Measurements from ENCODE around the gene RBPMS2.
A peak's percentile ranks its signal among the peaks of the same experiment; 100 is the strongest.

Gene RBPMS2

DNA sequence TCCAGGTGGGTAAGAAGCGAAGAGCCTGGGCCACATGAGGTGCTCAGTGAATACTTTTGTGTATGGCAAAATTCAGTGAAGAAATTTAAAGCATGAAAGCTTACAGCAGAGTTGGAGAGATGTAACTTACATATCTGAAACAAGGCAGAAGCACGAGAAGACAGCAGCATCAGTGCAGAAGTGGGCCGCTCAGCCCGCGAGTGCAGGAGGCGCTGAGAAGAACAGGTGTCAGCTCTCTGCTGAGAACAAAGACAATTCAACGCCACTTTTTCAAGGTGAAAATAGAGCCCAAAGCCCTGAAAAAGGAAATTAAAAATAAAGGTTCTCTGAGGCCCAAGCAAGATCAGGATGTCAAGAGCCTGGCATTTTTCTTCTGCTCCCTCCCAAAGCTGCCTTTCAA is 58.3 kb downstream of the RBPMS2 start:
- no peak for DNase-seq

DNA sequence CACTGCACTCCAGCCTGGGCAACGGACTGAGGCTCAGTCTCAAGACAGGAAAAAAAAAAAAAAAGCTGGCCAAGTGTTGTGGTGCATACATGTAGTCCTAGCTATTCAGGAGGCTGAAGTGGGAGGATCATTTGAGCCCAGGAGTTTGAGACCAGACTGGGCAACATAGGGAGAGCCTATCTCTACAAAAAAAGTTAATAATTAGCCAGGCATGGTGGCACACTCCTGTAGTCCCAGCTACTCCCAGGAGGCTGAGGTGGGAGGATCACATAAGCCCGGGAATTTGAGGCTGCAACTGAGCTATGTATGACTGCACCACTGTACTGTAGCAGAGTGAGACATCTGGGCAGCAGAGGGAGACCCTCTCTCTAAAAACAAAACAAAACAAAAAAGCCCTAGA is 58.9 kb downstream of the RBPMS2 start:
- DNase-seq = no peak

DNA sequence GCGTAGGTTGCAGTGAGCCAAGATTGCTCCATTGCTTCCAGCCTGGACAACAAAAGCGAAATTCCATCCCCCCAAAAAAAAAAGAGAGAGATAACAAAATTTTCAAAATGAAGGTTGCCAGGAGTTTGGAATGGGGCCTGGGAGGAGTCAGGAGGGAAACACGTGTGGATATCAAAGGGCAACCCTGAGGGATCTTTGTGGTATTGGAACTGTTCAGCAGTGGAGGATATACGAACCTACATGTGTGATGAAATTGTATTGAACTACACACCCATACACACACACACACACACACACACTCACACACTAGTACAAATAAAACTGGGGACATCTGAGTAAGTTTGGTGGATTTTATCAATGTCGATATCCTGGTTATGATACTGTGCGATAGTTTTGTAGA is 61.8 kb downstream of the RBPMS2 start:
- DNase-seq = no peak

DNA sequence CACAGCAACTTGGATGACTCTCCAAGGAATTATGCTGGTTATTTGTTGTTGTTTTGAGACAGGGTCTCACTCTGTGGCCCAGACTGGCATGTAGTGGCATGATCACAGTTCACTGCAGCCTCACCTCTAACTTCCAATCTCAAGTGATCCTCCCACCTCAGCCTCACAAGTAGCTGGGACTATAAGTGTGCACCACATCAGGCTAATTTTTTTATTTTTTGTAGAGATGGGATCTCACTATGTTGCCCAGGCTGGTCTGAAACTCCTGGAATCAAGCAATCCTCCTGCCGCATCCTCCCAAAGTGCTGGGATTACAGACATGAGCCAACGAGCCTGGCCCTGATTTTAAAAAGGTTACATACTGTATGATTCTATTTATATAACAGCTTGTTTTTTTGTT is 63.0 kb downstream of the RBPMS2 start:
- no peak for DNase-seq

DNA sequence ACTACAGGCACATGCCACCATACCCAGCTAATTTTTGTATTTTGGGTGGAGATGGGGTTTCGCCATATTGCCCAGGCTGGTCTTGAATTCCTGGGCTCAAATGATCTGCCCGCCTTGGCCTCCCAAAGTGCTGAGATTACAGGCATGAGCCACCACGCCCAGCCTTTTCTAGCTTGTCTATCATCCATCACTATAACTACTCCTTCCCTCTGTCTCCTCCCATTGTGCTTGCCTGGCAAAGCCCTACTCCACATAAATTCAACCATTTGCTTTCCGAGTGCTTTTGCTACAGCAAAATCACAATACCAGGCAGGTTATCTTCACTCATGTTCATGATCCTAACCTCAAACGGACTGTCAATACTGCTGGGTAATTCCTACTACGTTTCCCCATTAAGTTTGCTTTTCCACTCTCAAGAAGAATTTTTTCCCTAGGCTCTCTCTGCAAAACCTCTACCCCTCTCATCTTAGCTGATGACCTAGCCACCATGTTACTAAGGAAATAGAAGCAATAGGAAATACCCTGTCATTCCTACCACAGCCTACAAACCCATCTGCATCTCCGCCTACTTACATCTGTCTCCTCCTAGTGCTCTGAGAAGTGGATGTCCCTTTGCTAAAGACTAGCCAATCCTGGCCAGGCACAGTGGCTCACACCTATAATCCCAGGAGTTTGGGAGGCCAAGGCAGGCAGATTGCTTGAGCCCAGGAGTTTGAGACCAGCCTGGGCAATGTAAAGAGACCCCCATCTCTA is 64.5 kb downstream of the RBPMS2 start:
- DNase-seq = no peak

DNA sequence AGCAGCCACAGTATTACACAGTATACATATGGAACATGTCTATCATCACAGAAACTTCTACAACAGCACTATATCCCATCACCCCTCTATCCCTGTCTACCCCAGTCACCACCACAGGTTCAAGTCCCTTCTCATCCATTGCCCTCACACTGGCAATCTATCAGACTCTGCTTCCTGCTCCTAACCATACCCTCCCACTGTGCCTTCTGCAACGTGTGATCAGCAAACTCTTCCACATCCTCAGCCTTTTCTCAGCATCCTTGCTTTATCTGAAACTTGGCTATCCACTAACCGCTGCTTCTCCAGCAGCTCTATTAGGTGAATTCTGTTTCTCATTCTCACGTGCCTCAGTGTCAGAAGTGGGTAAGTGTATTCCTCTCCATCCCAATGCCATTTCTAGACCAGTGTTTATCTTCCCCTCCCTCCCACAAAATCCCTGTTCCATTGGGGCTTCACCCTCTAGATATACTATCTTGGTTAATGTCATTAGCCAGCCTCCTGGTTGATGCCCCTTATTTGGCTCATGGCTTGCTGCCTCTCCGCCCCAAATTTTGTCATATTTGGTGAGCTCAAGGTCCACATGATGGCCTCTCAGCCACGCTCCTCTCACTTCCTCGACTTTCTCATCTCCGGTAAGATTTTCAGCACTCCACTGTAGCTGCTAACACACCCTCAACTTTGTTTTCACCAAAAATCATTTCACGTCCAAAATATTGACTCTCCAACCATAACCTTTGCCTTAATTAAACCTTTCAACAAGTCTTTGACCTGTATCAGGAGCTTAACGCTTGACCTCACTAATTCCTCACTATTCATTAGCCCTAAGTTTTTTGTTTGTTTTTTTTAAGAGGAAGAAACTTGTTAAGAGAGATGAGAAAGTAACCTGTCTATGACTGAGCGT is 69.1 kb downstream of the RBPMS2 start:
- DNase-seq = no peak

DNA sequence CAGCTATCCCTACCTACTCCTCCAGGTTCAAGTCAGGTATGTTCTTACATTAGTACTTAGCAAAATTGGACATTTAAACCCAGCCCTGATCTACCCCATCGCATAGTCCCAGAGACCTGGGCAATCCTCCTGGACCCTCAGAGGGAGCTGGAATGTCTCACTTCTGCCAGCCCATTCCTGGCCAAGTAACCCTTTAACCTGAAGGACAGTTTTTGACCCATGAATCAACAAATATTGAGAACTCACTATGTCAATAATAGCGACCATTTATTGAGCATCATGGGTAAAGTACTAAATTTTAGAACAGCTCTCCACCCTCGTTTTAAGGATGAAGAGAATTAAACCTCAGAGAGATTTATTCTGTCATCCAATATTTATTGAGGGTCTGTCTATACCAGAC is 70.4 kb downstream of the RBPMS2 start:
- DNase-seq = no peak

DNA sequence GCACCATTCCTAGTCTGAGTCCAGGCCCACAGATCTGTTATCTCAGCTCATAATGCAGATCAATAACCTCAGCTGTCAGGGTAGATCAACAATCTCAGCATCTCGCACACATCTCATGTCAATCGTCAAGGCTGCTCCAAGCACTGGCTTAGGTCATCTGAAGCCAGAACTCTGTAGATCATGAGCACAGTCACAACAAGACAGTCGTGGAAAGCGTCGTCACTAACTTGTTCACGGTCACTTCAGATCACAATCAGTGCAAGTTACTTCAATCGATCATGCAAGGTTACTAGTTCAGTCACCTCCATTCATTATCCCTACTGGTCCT is 71.8 kb downstream of the RBPMS2 start:
- no peak for DNase-seq

DNA sequence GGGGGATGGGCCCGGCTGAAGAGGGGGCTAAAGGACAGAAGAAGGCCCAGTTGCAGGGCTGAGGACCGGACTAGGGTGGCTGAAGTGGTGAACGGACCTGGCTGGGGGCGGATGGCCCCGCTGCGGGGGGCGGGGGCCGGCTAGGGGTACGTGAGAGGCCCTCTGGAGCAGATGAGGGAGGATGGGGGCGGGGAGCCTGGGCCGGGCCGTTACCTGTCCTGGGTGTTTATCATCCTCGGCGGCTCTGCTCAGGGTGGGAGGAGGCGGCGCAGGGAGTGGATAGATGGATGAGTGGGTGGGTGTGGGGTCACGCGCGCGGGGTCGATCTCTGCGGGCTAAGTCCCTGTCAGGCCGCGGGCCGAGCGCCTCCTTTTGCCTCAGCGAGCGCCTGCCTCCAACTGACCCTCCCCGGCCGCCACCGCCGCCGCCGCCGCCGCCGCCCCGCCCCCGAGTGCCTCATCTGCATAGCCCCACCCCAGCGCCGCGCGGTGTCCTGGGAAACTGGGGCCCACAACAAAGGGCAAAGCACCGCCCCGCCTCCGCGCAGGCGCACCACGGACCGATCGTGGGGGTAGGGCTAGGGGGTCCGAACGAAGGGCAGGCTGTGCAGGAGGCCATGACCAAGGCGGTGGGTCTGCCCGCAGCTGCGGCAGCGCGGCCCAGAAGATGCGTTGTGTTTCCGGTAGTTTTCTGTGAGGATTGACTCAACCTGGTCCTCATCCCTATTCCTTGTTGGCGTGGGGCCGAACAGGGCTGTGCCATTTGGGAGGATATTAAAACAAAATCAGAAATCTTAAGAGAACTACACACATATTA is 72.4 kb downstream of the RBPMS2 start:
- DNase-seq = peak; percentile 96

DNA sequence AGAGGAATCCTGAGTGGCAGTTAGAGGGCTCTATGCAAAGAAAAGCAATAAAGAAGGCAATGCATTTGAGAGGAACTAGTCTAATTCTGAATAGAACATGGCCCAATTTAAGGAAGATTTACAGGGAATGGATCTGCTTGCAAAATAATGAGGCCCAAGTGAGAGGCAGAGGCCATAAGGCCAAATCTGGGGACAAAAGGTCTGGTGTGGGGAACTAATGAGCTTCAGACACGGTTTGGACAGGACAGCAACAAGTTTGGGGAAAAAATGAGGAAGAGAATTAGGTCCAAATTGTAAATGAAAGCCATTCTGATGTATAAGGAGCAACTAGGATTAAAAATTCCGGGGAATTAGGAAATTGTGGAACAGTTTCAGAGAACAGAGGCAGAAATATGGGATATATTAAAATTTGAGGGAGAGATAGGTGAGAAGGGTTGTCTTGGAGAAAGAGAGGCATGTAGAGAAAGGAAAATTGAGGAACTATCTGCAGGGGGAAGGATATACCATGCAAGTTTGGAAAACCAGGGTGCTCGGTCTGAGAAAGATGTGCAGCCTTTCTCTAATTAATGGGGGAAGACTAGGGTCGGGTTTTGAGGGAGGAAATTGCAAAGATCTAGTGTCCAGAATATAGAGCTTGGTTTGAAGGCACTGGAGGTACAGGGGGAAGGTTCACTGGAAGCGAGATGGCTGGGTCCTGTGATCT is 73.8 kb downstream of the RBPMS2 start:
- DNase-seq = no peak

DNA sequence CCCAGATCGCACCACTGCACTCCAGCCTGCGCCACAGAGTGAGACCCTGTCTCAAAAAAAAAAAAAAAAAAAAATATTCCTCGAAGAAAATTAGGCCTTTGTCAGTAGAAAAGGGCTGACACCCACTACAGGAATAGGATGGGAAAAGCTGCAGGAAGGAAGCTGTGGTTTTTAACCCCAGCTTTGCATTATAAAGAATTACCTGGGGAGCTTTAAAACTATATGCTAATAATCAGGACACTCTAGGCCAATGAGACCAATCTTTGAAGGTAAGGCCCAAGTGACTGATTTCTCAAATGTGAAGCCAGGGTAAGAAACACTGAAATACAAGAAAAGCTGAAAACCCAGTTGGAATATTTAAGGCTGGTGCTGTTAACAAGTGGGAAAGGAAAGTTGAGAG is 74.3 kb downstream of the RBPMS2 start:
- no peak for DNase-seq

DNA sequence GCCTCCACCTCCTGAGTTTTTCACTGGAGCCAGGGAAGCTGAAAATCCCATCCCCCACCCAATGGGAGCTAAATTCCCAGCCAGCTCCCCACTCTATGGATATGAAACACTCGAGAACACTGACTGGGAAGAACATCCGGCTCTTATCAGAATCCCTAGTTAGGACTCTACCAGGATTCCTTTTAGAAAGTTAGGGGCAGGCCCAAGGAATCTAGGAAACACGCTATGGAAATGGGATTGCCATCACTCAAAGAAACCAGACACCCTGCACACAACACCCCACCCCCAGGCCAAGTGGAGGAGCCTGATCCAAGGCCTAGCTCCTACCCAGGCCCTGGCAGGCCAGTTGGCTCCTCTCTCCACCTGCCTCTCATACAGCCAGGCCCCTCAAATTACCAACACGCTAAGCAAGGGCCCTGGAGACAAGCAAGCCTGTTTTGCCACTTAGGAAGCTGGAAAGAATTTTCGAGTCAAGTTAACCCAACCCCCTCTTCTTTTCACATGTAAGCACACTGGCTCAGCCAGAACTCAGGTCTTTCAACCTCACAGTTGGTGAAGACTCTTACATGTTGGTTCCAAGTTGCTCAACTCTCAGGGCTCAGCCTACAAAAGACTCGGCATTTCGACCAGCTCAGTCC is 75.5 kb downstream of the RBPMS2 start:
- DNase-seq = peak; percentile 61

DNA sequence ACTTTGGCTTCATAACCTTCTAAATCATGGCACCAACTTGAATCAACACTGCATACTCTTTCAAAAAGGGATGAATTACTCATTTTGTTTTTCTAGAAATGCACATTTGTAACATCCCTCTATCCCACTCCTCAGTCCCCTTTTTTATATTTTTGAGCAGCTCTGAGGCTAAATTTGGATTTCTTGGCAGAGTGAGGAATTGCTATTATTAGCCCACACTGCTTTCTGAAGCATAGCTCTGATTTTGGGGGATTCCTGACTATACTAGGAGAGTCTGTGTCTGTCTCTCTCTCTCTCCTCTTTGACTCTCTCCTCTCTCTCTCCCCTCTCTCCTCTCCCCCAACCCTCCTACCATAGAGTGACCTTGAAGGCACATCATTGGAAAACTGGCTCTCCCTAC is 76.6 kb downstream of the RBPMS2 start:
- DNase-seq = no peak

DNA sequence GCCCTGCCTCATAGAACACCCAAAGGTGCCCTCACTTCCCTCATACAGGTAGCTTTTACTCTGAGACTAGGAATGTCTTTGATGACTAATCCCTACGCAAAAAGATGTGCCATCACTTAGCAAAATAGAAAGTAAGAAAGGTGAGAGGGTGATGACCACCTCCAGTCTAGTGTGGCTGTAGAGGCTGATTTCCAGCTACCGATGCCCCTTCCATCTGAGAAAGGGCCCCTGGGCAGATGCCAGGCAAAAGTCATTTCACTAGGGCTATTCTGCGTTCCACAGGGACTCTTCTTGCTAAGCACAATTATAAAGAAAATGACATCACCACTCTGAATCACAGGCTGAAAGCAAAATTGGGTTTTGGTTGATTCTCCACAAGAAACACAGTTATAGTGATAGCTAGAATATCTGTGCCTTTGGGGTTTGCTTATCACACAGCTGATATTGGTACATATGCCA is 77.4 kb downstream of the RBPMS2 start:
- no peak for DNase-seq

DNA sequence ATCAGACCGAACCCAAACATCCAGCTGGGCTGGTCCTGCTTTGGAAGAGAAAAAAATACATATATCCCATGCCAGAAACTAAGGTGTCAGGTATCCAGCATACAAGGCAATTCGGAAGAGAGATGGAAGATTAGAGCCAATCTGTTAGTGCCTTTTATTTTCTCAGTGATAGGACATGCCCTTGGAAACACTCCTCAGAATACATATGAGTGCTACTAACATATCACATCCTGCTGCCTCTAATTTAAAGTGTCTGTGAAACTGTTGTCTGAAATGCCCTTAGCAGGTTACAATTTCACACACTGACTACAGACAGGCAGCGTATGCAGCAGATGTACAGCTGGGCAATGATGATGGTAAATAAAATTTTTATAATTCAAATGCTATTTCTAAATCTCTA is 78.9 kb downstream of the RBPMS2 start:
- DNase-seq = no peak

DNA sequence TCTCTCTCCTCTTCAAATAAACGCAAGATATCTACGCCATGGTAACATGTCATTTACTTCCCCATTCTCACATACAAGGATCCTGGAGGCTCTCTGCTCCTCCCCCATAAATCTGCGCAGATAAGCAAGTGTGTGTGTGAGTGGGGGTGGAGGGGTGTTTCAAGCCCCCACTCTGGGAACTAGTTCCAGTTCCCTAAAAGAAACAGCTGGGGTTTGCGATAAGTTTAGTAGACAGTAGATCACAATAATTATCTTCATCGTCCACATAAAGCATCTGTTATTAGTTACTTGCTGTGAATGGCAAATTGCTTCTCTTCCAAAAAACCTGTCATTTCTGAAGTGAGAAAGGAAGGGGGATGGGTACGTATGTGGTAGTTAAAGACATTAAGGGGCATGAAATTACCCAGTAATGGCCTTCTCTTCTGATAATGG is 79.8 kb downstream of the RBPMS2 start:
- DNase-seq = no peak

DNA sequence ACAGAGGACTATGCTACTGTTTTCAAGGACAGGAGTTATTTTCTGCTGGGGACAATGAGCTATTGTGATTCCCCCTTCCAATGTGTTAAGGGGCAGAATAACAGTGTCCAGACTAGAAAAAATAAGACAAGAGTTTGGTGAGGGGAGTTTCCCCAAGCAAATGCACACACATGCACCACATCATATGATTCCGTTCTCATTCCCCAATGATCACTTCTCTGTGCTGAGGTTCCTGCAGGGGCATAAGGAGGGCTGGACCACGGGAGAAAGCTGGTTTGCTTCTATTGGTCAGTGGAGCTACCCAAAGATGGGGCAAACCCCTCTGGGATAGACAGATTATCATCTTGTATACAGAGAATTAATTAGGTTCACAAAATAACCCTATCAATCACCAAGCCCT is 80.6 kb downstream of the RBPMS2 start:
- peak; percentile 38 for DNase-seq

DNA sequence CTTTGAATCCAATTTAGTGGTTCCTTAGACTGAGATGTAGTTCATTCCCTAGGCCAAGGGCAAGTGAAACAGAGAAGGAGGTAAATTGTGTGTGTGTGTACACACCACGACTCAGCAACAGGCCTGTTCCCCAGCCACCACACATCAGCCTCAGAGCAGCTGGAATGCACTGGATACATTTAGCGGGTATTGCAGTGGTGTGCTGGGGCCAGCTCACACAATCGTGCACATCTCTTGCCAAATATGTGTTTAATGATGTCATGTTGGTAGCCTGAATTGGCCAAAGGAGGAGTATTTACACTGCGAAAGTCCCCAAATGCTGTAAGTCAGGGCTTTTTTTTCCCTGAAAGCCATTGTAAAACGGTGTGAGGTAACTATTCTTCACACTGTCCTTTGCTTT is 82.3 kb downstream of the RBPMS2 start:
- DNase-seq = peak; percentile 38

DNA sequence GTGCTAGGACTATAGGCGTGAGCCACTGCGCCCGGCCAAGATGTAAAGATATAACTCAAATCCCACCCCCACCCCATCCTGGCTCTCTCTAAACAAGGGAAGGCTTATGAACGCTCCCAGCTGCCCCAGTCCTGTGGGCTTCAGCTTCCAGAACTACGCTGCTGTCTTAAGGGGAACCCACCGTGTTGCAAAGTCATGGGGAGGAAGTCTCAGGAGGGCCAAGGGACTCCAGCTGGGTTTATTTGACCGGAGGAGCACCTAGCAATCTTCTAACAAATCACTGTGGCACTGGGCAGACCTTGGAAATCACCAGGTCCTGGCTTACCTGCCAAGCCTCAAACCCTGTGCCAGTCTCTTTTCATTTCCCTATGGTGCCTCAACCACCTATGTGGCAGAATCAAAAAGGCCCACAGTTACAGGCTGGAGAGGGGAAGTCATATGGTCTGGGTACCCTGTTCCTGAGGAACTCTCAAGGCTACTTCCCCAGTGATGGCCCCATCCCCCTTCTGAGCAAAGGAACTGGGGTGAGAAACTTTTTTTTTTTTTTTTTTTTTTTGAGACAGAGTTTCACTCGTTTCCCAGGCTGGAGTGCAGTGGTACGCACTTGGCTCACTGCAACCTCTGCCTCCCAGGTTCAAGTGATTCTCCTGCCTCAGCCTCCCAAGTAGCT is 83.4 kb downstream of the RBPMS2 start:
- DNase-seq = no peak

DNA sequence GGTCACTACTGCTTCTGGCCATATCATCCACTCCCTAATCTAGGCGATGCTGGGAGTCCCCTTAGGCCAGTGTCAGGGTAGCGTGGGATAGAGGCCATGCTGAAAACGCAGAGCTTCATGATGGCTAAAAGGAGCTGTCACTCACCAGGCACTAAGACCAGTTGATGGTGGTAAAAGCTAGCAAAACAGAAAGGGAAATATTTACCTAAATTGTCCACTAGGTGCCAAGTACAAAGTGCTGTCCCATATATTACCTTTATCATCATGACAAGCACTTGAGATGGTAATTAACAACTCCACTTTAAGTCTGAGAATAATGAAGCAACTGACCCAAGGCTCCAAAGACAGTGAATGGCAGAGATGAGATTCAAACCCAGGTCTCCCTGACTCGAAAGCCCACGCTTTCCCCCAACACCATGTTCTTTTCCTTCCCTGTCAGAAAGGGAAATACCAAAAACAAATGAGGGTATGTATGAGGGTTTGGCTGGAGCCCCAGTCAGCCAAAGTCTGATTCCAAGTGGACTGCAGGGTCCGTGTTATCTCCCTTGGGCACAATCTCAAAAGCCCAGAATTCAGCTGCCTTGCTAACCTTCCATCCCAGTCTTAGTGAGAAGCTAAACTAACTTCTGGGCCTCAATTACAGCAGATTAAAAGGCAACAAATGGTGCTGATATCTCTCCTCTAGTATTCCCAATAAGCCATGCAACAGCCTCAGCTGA is 84.7 kb downstream of the RBPMS2 start:
- DNase-seq = no peak

DNA sequence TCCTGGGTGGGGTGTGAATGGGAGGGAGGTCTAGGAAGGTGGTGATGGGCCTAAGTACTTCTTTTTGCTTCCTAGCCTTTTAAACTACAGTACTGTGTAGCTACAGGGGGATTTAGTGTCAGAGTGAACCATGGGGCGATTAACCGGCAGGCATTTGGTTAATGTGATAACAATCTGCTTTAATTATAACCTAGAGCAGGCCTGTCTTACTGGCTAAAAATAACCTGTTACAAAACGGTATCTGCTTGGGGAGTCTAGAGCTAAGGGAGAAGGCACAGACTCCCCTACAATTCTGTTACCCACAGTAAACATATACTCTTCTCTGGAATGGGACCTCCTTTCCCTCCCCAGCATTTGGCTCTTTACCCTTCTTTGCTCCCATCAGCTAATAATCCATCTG is 85.4 kb downstream of the RBPMS2 start:
- no peak for DNase-seq
